PC-9 (cell line): ENCODE measurements around the gene DGKD. TPM values are rescaled to one million over a fixed set of nuclear protein-coding genes. Genes with fewer than 3 reads are reported as not detected.

Source experiments
- BruUV-seq: library from RNA; stranded (reverse); fragments of 400-500 nt; replicated peaks from 2 replicates; lab custom pipeline; 2021; lab: Mats Ljungman, UMichigan
- CTCF ChIA-PET: fragments of 300-600 bp; sonication (Branson Sonifier 250); formaldehyde crosslinking; loops from one replicate; lab custom pipeline; 2022; ENCODE audit warnings: antibody characterized with exemption; lab: Charles Lee
- POLR2A ChIA-PET: fragments of 300-600 bp; sonication (Branson Sonifier 250); formaldehyde crosslinking; loops from one replicate; lab custom pipeline; 2022; ENCODE audit warnings: antibody characterized with exemption; ENCODE audit not compliant: unreplicated experiment; lab: Charles Lee
- DNase-seq, 2 experiments: peaks; one replicate each; pipeline versions ENCODE4 v3.0.0 to v3.0.0-alpha.2; 2015 to 2022; ENCODE audit warnings: mixed read lengths in 1 of 2
- H2AFZ ChIP-seq: fragments of 200-600 bp; sonication (generic); 2 replicates; pipeline ENCODE4 v1.8.1; 2017; ENCODE audit warnings: antibody characterized with exemption
- H3F3A ChIP-seq: fragments of 200-600 bp; sonication (generic); 2 replicates; pipeline ENCODE4 v1.8.1; 2017; ENCODE audit warnings: antibody characterized with exemption, mild to moderate bottlenecking, low read depth; ENCODE audit not compliant: insufficient read depth
- H3K27ac ChIP-seq: fragments of 200-600 bp; sonication (generic); 2 replicates; pipeline ENCODE4 v1.6.1; 2016; ENCODE audit warnings: mixed run types
- H3K27me3 ChIP-seq: fragments of 200-600 bp; sonication (generic); 2 replicates; pipeline ENCODE4 v1.6.1; 2016; ENCODE audit warnings: low read depth, mixed run types; ENCODE audit not compliant: insufficient read depth
- H3K36me3 ChIP-seq: fragments of 200-600 bp; sonication (generic); 2 replicates; pipeline ENCODE4 v1.6.1; 2016; ENCODE audit warnings: low read depth, mixed run types
- H3K4me1 ChIP-seq: fragments of 200-600 bp; sonication (generic); replicated peaks from 2 replicates; pipeline ENCODE4 v1.6.1; 2016; ENCODE audit warnings: mixed run types; ENCODE audit not compliant: insufficient read depth
- H3K4me2 ChIP-seq: fragments of 200-600 bp; sonication (generic); 2 replicates; pipeline ENCODE4 v1.6.1; 2017; ENCODE audit warnings: mixed run types
- H3K4me3 ChIP-seq: fragments of 200-600 bp; sonication (generic); 2 replicates; pipeline ENCODE4 v1.6.1; 2016; ENCODE audit warnings: mixed run types
- H3K79me2 ChIP-seq: fragments of 200-600 bp; sonication (generic); 2 replicates; pipeline ENCODE4 v1.6.1; 2017; ENCODE audit warnings: low read depth, mixed run types
- H3K9me2 ChIP-seq: fragments of 200-600 bp; sonication (generic); 2 replicates; pipeline ENCODE4 v1.8.1; 2017; ENCODE audit warnings: mild to moderate bottlenecking; ENCODE audit not compliant: insufficient read depth
- H3K9me3 ChIP-seq: fragments of 200-600 bp; sonication (generic); 2 replicates; pipeline ENCODE4 v1.8.1; 2016; ENCODE audit warnings: low read depth; ENCODE audit not compliant: insufficient read depth
- H4K20me1 ChIP-seq: fragments of 200-600 bp; sonication (generic); 2 replicates; pipeline ENCODE4 v1.8.1; 2017; ENCODE audit not compliant: insufficient read depth
- EZH2 ChIP-seq: fragments of 200-600 bp; sonication (generic); IDR thresholded peaks from 2 replicates; pipeline ENCODE4 v1.8.0; 2017; ENCODE audit warnings: antibody characterized with exemption, low read depth
- intact Hi-C: fragments of 100-400 bp; cut with micrococcal nuclease; formaldehyde crosslinking; loops from one replicate; pipeline ENCODE4 v1.10.0; 2022; ENCODE audit not compliant: unreplicated experiment
- total RNA-seq: library from RNA; stranded (reverse); gene quantifications from 2 replicates; pipeline ENCODE4 v1.2.3, GENCODE V29; 2021
- TF ChIP-seq, protein P1 (sequence below): fragments of 200-600 bp; sonication (generic); conservative IDR thresholded peaks from 2 replicates; pipeline ENCODE4 v1.6.1; 2017; ENCODE audit warnings: mixed run types, antibody characterized with exemption, mild to moderate bottlenecking, moderate library complexity

Gene DGKD
- total RNA-seq, 1 experiment from 2014 or later: 59.5 TPM

DNA sequence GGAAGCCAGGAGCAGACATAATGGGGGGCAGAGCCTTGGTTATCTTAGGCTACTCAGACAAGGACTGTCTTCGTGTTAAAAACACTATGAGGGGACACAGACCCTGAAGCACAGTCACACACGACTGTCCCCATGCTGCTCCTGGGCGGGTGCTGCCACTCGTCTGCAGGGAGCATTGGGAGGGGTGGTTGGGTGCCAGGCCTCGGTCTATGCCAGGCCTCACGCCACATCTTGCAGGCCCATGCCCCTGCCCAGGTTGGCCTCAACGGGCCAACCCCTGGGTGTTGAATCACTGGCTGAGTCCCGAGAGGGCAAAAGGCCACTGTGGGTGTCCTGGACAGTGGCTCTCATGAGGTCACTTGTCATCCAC lies 114.4 kb downstream of the DGKD start:
- Histone ChIP-seq H3K79me2 (no peaks in the 10 kb centered on the region), H3K9me3 (no peaks in the 10 kb centered on the region), H3K4me3 (no peak overlapping the region), H3K9me2 (no peaks in the 10 kb centered on the region), H3K4me1 (no peaks in the 10 kb centered on the region), H3K27me3 (no peaks in the 10 kb centered on the region), H3K27ac (no peak overlapping the region), H2AFZ (no peak overlapping the region), H3K4me2 (no peak overlapping the region), H3K36me3 (peaks cover 21% of the 10 kb centered on the region; the same call in 1 of the 2 replicates), H3F3A (no peaks in the 10 kb centered on the region), H4K20me1 (0 out of 2 replicates have a peak, but pooled peaks cover 3% of the 10 kb centered on the region)
- intact Hi-C loops: no loop called here
- no peak for TF ChIP-seq EZH2
- TF ChIP-seq, protein P1, sequence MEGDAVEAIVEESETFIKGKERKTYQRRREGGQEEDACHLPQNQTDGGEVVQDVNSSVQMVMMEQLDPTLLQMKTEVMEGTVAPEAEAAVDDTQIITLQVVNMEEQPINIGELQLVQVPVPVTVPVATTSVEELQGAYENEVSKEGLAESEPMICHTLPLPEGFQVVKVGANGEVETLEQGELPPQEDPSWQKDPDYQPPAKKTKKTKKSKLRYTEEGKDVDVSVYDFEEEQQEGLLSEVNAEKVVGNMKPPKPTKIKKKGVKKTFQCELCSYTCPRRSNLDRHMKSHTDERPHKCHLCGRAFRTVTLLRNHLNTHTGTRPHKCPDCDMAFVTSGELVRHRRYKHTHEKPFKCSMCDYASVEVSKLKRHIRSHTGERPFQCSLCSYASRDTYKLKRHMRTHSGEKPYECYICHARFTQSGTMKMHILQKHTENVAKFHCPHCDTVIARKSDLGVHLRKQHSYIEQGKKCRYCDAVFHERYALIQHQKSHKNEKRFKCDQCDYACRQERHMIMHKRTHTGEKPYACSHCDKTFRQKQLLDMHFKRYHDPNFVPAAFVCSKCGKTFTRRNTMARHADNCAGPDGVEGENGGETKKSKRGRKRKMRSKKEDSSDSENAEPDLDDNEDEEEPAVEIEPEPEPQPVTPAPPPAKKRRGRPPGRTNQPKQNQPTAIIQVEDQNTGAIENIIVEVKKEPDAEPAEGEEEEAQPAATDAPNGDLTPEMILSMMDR: no peak
- BruUV-seq: no TSS peak
- no peak for DNase-seq
- ChIA-PET POLR2A (no interaction called here), CTCF (no interaction called here)

DNA sequence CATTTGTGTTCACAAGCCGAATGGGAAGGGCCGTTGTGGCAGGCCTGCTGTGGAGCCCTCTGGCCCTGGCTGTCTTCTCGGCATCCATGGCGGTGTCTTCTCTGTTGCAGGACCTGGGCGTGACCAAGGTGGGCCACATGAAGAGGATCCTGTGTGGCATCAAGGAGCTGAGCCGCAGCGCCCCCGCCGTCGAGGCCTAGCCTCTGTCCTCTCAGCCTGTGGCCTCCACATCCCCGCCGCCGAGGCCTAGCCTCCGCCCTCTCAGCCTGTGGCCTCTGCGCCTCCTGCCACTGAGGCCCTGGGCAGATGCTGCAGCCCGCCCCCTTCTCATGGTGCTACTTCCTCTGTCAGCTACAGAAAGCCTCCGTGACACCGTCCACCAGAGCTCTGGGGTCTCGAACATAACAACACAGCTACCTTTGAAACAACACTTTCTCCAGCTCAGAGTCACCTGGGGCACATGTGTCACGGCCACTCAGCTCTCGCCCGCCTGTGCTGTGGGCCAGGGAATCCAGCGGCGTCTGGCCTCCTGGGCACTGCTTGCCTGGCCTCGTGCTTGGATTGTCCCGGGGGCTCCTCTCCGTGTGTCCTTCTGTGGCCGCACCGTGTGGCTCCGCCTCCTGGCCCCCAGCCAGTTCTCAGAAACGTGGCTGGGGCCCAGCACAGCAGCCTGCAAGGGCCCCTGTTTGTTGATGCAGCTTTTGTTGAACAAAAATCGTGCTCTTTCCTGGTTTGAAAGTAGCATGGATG lies 115.1 kb downstream of the DGKD start:
- Histone ChIP-seq H3K4me2 (no peak overlapping the region), H3K79me2 (no peaks in the 10 kb centered on the region), H3K9me3 (no peaks in the 10 kb centered on the region), H4K20me1 (0 out of 2 replicates have a peak, but pooled peaks cover 3% of the 10 kb centered on the region), H3K9me2 (no peaks in the 10 kb centered on the region), H3K27ac (no peak overlapping the region), H2AFZ (no peak overlapping the region), H3K36me3 (peaks cover 21% of the 10 kb centered on the region; the same call in 1 of the 2 replicates), H3K27me3 (no peaks in the 10 kb centered on the region), H3F3A (peaks cover 2% of the 10 kb centered on the region; the same call in 1 of the 2 replicates), H3K4me3 (no peak overlapping the region), H3K4me1 (no peaks in the 10 kb centered on the region)
- ChIA-PET POLR2A (interaction anchor here (0.6 kb wide), 2 partner anchors 88 to 739 kb away, joined by 8 read pairs; no protein-coding TSS in a partner anchor), CTCF (no interaction called here)
- TF ChIP-seq, protein P1: no peak
- TF ChIP-seq EZH2: no peak
- intact Hi-C loops: no loop called here
- DNase-seq: no peak
- BruUV-seq: no TSS peak

DNA sequence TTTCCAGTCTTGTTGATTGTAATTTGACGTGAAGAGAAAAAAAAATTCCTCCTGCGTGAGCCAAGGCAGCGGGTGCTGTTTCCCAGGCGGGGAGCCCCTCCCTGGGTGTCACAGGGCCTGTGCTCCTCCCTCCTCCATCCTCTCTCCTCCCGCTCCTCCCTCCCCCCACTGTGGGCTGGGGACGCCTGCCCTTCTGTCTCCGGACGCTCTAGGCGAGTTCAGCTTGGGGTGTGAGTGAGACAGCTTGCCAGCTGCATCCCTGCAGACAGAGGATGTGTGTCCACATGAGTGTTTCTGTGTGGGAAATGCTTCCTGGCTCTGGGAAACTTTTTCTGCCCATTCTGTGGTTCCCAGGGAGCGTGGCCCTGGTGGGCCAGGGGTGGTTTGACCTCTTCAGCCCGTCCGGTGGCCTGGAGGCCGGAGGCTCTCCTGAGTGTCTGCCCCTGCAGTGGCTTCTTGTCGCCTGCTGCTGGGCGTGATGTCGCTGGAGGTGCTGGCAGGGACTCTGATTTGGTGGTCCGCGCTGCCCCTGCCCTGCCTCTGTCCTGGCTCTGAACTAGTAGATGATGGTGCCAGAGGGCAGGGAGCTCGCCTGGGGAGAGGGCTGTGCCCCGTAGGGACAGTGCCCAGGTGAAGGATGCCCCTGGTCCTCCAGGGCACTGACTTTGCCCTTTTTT lies 115.9 kb downstream of the DGKD start:
- intact Hi-C loops: no loop called here
- no TSS peak for BruUV-seq
- no peak for DNase-seq
- no peaks in the 10 kb centered on the region for H3K79me2 ChIP-seq
- H3K36me3 ChIP-seq: peaks cover 21% of the 10 kb centered on the region; the same call in 1 of the 2 replicates
- peaks cover 9% of the 10 kb centered on the region; the same call in 1 of the 2 replicates for H3F3A ChIP-seq
- H3K4me2 ChIP-seq: no peak overlapping the region
- no peaks in the 10 kb centered on the region for H3K4me1 ChIP-seq
- ChIA-PET CTCF (no interaction called here), POLR2A (interaction anchor here (0.6 kb wide), 1 partner anchor 88 kb away, joined by 8 read pairs; no protein-coding TSS in a partner anchor)
- 0 out of 2 replicates have a peak, but pooled peaks cover 3% of the 10 kb centered on the region for H4K20me1 ChIP-seq
- no peak for TF ChIP-seq EZH2
- TF ChIP-seq, protein P1: no peak
- H2AFZ ChIP-seq: no peak overlapping the region
- no peaks in the 10 kb centered on the region for H3K9me3 ChIP-seq
- H3K4me3 ChIP-seq: no peak overlapping the region
- no peaks in the 10 kb centered on the region for H3K27me3 ChIP-seq
- no peak overlapping the region for H3K27ac ChIP-seq
- H3K9me2 ChIP-seq: no peaks in the 10 kb centered on the region
